Epithelial cell of proximal tubule (primary cell): ENCODE results near the gene CRIP2. TPM values are rescaled to one million over a fixed set of nuclear protein-coding genes. Genes with fewer than 3 reads are reported as not detected.

Source experiments
- DNase-seq: peaks from one replicate; pipeline ENCODE4 v3.0.0-alpha.2; 2011; ENCODE audit warnings: low read depth
- H3K4me3 ChIP-seq: 2 replicates; pipeline ENCODE4 v1.5.1; 2011; ENCODE audit warnings: low read depth, mild to moderate bottlenecking, low read length
- total RNA-seq: library from RNA; depleted of rRNA; stranded (reverse); fragments of >200 nt; gene quantifications from 2 replicates; pipeline ENCODE4 v1.2.3, GENCODE V29; 2015
- TF ChIP-seq, protein P1 (sequence below): conservative IDR thresholded peaks from 2 replicates; pipeline ENCODE4 v1.5.1; 2012; ENCODE audit warnings: low read depth, mild to moderate bottlenecking, low read length

The CRIP2 gene
- total RNA-seq, 1 donor from 2014 or later: 121 TPM

- TF ChIP-seq, protein P1, sequence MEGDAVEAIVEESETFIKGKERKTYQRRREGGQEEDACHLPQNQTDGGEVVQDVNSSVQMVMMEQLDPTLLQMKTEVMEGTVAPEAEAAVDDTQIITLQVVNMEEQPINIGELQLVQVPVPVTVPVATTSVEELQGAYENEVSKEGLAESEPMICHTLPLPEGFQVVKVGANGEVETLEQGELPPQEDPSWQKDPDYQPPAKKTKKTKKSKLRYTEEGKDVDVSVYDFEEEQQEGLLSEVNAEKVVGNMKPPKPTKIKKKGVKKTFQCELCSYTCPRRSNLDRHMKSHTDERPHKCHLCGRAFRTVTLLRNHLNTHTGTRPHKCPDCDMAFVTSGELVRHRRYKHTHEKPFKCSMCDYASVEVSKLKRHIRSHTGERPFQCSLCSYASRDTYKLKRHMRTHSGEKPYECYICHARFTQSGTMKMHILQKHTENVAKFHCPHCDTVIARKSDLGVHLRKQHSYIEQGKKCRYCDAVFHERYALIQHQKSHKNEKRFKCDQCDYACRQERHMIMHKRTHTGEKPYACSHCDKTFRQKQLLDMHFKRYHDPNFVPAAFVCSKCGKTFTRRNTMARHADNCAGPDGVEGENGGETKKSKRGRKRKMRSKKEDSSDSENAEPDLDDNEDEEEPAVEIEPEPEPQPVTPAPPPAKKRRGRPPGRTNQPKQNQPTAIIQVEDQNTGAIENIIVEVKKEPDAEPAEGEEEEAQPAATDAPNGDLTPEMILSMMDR: no peak
- DNase-seq: no peak
- H3K4me3 ChIP-seq: no peak overlapping the region
These were observed 44.6 kb upstream of the CRIP2 start for GRCh38 chr14:105430042-105430441.

DNA sequence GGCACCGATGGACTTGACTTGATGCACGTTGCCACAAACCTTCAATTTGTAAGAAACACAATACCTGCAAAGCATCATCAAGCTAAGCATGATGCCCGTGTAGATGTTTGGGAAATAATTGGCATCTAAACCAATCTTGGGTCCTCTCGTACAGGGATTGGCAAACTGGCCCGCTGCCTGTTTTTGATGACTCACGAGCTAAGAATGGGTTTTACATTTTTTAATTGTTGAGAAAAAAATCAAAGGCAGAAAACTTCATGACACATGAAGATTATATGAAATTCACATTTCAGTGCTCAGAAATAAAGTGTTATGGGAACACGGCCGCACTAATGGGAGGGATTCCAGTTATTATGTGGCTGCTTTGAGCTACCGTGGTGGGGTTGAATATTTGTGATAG, 44.1 kb upstream of the CRIP2 start:
- TF ChIP-seq, protein P1: no peak
- DNase-seq: no peak
- H3K4me3 ChIP-seq: no peak overlapping the region

DNA sequence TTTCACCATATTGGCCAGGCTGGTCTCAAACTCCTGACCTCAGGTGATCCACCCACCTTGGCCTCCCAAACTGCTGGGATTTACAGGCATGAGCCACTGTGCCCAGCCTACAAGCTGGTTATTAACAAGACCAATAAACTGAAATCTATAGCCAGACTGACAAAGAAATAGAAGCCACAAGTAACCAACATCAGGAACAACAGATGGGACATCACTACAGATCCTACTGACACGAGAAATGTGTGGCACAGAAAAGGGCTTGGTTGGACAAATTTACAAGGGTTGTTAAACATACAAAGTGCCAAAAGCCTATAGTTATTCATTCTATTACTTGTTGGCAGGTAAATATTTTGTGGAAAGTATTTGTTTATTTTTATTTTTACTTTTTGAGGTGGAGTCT, 43.4 kb upstream of the CRIP2 start:
- DNase-seq: no peak
- TF ChIP-seq, protein P1: no peak
- H3K4me3 ChIP-seq: no peak overlapping the region

DNA sequence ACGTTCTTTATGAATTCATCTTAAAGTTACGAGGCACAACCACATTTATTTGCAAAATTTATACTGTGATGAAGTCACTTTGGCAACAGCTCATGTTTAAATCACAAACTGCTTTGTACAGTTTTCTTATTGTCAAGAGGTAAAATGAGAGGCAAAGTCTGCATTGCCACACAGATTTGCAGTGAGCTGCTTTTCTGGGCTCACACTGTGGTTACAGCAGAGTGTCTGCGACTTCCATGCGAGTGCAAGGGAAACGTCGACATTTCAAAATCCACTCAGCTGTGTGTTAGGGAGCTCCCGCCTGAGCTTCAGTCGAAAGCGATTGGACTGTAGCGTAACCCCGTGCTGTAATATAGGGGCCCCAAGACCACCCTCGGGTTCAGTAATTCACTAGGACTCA, 42.0 kb upstream of the CRIP2 start:
- DNase-seq: no peak
- TF ChIP-seq, protein P1: no peak
- no peak overlapping the region for H3K4me3 ChIP-seq

GRCh38 chr14:105433161-105433605, 41.4 kb upstream of the CRIP2 start:
- TF ChIP-seq, protein P1: no peak
- no peak for DNase-seq

DNA sequence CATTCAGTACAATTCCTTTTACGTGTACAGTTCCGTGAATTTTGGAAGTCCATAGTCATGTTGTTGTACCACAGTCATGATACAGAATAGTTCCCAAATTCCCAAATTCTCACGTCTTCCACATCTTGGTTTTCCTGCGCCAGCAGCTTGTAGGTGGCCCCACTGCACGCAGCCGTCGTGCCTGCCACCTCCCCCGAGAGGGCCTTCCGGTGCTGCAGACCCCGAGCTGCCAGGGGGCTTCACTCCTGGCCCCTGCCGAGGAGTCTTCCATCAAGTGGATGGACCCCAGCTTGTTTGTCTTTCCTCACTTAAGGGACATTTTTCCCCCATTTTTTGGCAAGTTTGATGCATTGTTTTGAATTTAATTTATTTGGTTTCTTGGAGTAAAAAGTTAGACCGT, 38.2 kb upstream of the CRIP2 start:
- TF ChIP-seq, protein P1: no peak
- no peak overlapping the region for H3K4me3 ChIP-seq
- no peak for DNase-seq

More at GRCh38 chr14:105433161-105433605, 41.4 kb upstream of the CRIP2 start:
- H3K4me3 ChIP-seq: no peak overlapping the region

GRCh38 chr14:105436891-105437722, 37.5 kb upstream of the CRIP2 start:
- no peak overlapping the region for H3K4me3 ChIP-seq
- no peak for DNase-seq
- TF ChIP-seq, protein P1: no peak
